RCC 7860 (cell line): Measurements from ENCODE around the gene APPL2.

Source experiments
- DNase-seq: peaks from one replicate; pipeline ENCODE4 v3.0.0-alpha.2; 2015; ENCODE audit warnings: low spot score
- FAIRE-seq: peaks from 2 replicates; lab custom pipeline; 2012; peaks lifted over from hg19 to GRCh38; lab: Jason Lieb, UNC

Gene APPL2

GRCh38 chr12:105142259-105142658, 93.7 kb downstream of the APPL2 start:
- no peak for FAIRE-seq

GRCh38 chr12:105141320-105141922, 94.6 kb downstream of the APPL2 start:
- no peak for FAIRE-seq
- no peak for DNase-seq

More at GRCh38 chr12:105142259-105142658, 93.7 kb downstream of the APPL2 start:
- DNase-seq = no peak

- FAIRE-seq (no peak), DNase-seq (no peak)
Measured at GRCh38 chr12:105138248-105138647, 97.7 kb downstream of the APPL2 start.
